Sigmoid colon (tissue), 4 donors: Measurements from ENCODE around the gene EHBP1L1.

Experiments
- EP300 ChIP-seq, 4 donors: sonication (generic); formaldehyde crosslinking; IDR thresholded peaks; one replicate each; pipeline ENCODE4 v1.6.1; 2017; ENCODE audit warnings: antibody characterized with exemption in 4 of 4
- TF ChIP-seq, protein P1 (sequence below), 4 experiments: fragments of 450-650 bp in 3 of 4; fragments of 200-600 bp in 1 of 4; IDR thresholded peaks; one replicate each; pipeline ENCODE4 v1.5.1; 2016 to 2019; ENCODE audit warnings: antibody characterized with exemption in 4 of 4, mild to moderate bottlenecking in 3 of 4, moderate library complexity in 2 of 4

DNA sequence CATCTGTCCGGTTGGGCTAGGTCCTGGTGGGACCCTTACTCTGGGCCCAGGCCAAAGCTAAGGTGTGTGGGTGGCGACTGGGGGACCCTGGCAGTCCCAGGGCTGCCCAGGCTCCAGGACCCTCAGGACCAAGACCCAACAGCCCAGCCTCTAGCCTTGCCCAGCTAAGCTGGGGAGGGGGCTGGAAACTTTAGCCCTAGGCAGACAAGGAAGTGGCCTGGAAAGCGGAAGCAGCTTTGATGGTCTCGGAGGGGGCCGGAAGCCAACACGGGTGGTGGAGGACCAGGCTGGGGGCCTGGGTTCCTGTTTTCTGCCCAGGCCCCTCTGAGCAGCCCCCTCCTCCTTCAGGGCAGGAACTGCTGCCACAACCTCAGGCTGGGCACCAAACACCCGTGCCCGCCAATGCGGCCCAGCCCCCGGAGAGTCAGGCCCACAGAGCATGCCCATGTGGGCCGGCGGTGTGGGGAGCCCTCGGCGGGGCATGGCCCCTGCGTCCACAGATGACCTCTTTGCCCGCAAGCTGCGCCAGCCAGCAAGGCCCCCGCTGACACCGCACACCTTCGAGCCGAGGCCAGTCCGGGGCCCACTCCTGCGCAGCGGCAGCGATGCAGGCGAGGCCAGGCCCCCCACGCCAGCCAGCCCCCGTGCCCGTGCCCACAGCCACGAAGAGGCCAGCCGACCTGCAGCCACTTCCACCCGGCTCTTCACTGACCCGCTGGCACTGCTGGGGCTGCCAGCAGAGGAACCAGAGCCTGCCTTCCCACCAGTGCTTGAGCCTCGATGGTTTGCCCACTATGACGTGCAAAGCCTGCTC, 64.8 kb downstream of the EHBP1L1 start:
- TF ChIP-seq, protein P1, sequence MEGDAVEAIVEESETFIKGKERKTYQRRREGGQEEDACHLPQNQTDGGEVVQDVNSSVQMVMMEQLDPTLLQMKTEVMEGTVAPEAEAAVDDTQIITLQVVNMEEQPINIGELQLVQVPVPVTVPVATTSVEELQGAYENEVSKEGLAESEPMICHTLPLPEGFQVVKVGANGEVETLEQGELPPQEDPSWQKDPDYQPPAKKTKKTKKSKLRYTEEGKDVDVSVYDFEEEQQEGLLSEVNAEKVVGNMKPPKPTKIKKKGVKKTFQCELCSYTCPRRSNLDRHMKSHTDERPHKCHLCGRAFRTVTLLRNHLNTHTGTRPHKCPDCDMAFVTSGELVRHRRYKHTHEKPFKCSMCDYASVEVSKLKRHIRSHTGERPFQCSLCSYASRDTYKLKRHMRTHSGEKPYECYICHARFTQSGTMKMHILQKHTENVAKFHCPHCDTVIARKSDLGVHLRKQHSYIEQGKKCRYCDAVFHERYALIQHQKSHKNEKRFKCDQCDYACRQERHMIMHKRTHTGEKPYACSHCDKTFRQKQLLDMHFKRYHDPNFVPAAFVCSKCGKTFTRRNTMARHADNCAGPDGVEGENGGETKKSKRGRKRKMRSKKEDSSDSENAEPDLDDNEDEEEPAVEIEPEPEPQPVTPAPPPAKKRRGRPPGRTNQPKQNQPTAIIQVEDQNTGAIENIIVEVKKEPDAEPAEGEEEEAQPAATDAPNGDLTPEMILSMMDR (IDR thresholded peaks at IDR 0.05) = no peak
- TF ChIP-seq EP300 (IDR thresholded peaks at IDR 0.05) = no peak
